Astrocyte (in vitro differentiated cells and primary cell): Measurements from ENCODE around the gene HSD3B1. TPM values are rescaled to one million over a fixed set of nuclear protein-coding genes. Genes with fewer than 3 reads are reported as not detected.

Experiments used
- DNase-seq: peaks from one replicate; pipeline ENCODE4 v3.0.0-alpha.2; 2010; ENCODE audit warnings: low read depth
- FAIRE-seq: peaks from 2 replicates; lab custom pipeline; 2011; peaks lifted over from hg19 to GRCh38; lab: Jason Lieb, UNC
- H2AFZ ChIP-seq: 2 replicates; pipeline ENCODE4 v1.6.0; 2012; ENCODE audit warnings: low read depth, low read length, inconsistent platforms
- H3K27ac ChIP-seq: 2 replicates; pipeline ENCODE4 v1.5.1; 2011; ENCODE audit warnings: low read depth, low read length, inconsistent platforms
- H3K27me3 ChIP-seq: 2 replicates; pipeline ENCODE4 v1.6.0; 2011; ENCODE audit warnings: low read length, inconsistent platforms; ENCODE audit not compliant: insufficient read depth
- H3K36me3 ChIP-seq: 2 replicates; pipeline ENCODE4 v1.5.1; 2011; ENCODE audit warnings: low read length, inconsistent platforms; ENCODE audit not compliant: insufficient read depth
- H3K4me1 ChIP-seq: 2 replicates; pipeline ENCODE4 v1.5.1; 2011; ENCODE audit warnings: low read length, inconsistent platforms; ENCODE audit not compliant: insufficient read depth
- H3K4me2 ChIP-seq: 2 replicates; pipeline ENCODE4 v1.6.0; 2012; ENCODE audit warnings: low read length, inconsistent platforms
- H3K4me3 ChIP-seq: 2 replicates; pipeline ENCODE4 v1.5.1; 2011; ENCODE audit warnings: low read depth, mild to moderate bottlenecking, low read length, inconsistent platforms; ENCODE audit not compliant: insufficient read depth
- H3K79me2 ChIP-seq: 2 replicates; pipeline ENCODE4 v1.6.0; 2012; ENCODE audit warnings: mild to moderate bottlenecking, low read length, inconsistent platforms; ENCODE audit not compliant: insufficient read depth
- H3K9ac ChIP-seq: 2 replicates; pipeline ENCODE4 v1.6.0; 2012; ENCODE audit warnings: mild to moderate bottlenecking, low read length, inconsistent platforms
- H3K9me3 ChIP-seq: 2 replicates; pipeline ENCODE4 v1.5.1; 2012; ENCODE audit warnings: low read depth, mild to moderate bottlenecking, low read length, inconsistent platforms; ENCODE audit not compliant: insufficient read depth
- H4K20me1 ChIP-seq: 2 replicates; pipeline ENCODE4 v1.6.0; 2012; ENCODE audit warnings: low read length, inconsistent platforms; ENCODE audit not compliant: insufficient read depth
- H3K27ac Mint-ChIP-seq: one replicate; pipeline ENCODE4 v1.8.0; 2021; ENCODE audit warnings: mild to moderate bottlenecking, mixed read lengths; ENCODE audit not compliant: unreplicated experiment
- H3K27me3 Mint-ChIP-seq: one replicate; pipeline ENCODE4 v1.8.0; 2021; ENCODE audit warnings: low read depth, mixed read lengths; ENCODE audit not compliant: unreplicated experiment
- H3K36me3 Mint-ChIP-seq: one replicate; pipeline ENCODE4 v1.8.0; 2021; ENCODE audit warnings: low read depth, mixed read lengths; ENCODE audit not compliant: unreplicated experiment
- H3K4me1 Mint-ChIP-seq: one replicate; pipeline ENCODE4 v1.8.0; 2021; ENCODE audit warnings: low read depth, mixed read lengths; ENCODE audit not compliant: unreplicated experiment
- H3K4me3 Mint-ChIP-seq: one replicate; pipeline ENCODE4 v1.8.0; 2021; ENCODE audit warnings: mild to moderate bottlenecking, moderate library complexity, mixed read lengths; ENCODE audit not compliant: unreplicated experiment
- H3K9me3 Mint-ChIP-seq: one replicate; pipeline ENCODE4 v1.8.0; 2021; ENCODE audit warnings: mild to moderate bottlenecking, mixed read lengths; ENCODE audit not compliant: unreplicated experiment
- CTCF ChIP-seq: IDR thresholded peaks from 2 replicates; pipeline ENCODE4 v1.5.1; 2011; ENCODE audit warnings: low read depth, mild to moderate bottlenecking, inconsistent platforms, low read length, moderate library complexity; ENCODE audit not compliant: insufficient read depth
- EZH2 ChIP-seq: IDR thresholded peaks from 2 replicates; pipeline ENCODE4 v1.6.1; 2012; ENCODE audit warnings: mild to moderate bottlenecking, low read length, inconsistent platforms; ENCODE audit not compliant: insufficient read depth
- total RNA-seq: library from RNA; stranded (reverse); gene quantifications from 2 replicates; pipeline ENCODE4 v1.2.1, GENCODE V29; 2021

Gene HSD3B1
- total RNA-seq, 1 donor from 2014 or later, result 0.61 TPM

- Histone ChIP-seq H2AFZ (no peak overlapping the region), H4K20me1 (no peaks in the 10 kb centered on the region), H3K27me3 (no peaks in the 10 kb centered on the region), H3K27ac (no peak overlapping the region), H3K36me3 (no peaks in the 10 kb centered on the region), H3K4me2 (no peak overlapping the region), H3K4me3 (no peak overlapping the region), H3K4me1 (no peaks in the 10 kb centered on the region), H3K9me3 (no peaks in the 10 kb centered on the region), H3K9ac (no peak overlapping the region), H3K79me2 (no peaks in the 10 kb centered on the region)
- H3K36me3 Mint-ChIP-seq, result no peaks in the 10 kb centered on the region
- no peak overlapping the region for H3K4me3 Mint-ChIP-seq
- FAIRE-seq (no peak), DNase-seq (no peak)
- H3K27ac Mint-ChIP-seq, result peak overlapping the region; percentile 49
- H3K4me1 Mint-ChIP-seq, result peaks cover 10% of the 10 kb centered on the region
- TF ChIP-seq CTCF (peak; percentile 49), EZH2 (no peak)
- H3K9me3 Mint-ChIP-seq, result no peaks in the 10 kb centered on the region
- H3K27me3 Mint-ChIP-seq, result peaks cover 14% of the 10 kb centered on the region
Observed at GRCh38 chr1:119475866-119476439, 31.1 kb upstream of the HSD3B1 start.

GRCh38 chr1:119477710-119478109, 29.3 kb upstream of the HSD3B1 start:
- H3K4me2 ChIP-seq, result no peak overlapping the region
- H3K4me3 Mint-ChIP-seq, result no peak overlapping the region
- H3K9ac ChIP-seq, result no peak overlapping the region
- TF ChIP-seq EZH2 (no peak), CTCF (no peak)
- H3K27me3 ChIP-seq, result no peaks in the 10 kb centered on the region
- no peaks in the 10 kb centered on the region for H3K36me3 ChIP-seq
- H3K9me3 Mint-ChIP-seq, result no peaks in the 10 kb centered on the region
- no peak overlapping the region for H3K27ac ChIP-seq
- DNase-seq (no peak), FAIRE-seq (no peak)
- peaks cover 6% of the 10 kb centered on the region for H3K27me3 Mint-ChIP-seq
- H3K27ac Mint-ChIP-seq, result no peak overlapping the region
- H3K4me1 ChIP-seq, result no peaks in the 10 kb centered on the region
- H3K4me1 Mint-ChIP-seq, result peaks cover 28% of the 10 kb centered on the region
- no peak overlapping the region for H2AFZ ChIP-seq
- H3K79me2 ChIP-seq, result no peaks in the 10 kb centered on the region
- H4K20me1 ChIP-seq, result no peaks in the 10 kb centered on the region
- H3K36me3 Mint-ChIP-seq, result peaks cover 1% of the 10 kb centered on the region
- no peaks in the 10 kb centered on the region for H3K9me3 ChIP-seq
- no peak overlapping the region for H3K4me3 ChIP-seq

- Histone ChIP-seq H3K4me3 (no peak overlapping the region), H2AFZ (no peak overlapping the region), H4K20me1 (no peaks in the 10 kb centered on the region), H3K9me3 (no peaks in the 10 kb centered on the region), H3K27me3 (no peaks in the 10 kb centered on the region), H3K36me3 (no peaks in the 10 kb centered on the region), H3K4me2 (no peak overlapping the region), H3K9ac (no peak overlapping the region), H3K4me1 (no peaks in the 10 kb centered on the region), H3K79me2 (no peaks in the 10 kb centered on the region), H3K27ac (no peak overlapping the region)
- TF ChIP-seq EZH2, result no peak
- no peak for TF ChIP-seq CTCF
- DNase-seq, result no peak
- Mint-ChIP-seq H3K4me3 (no peak overlapping the region), H3K27me3 (no peaks in the 10 kb centered on the region), H3K4me1 (peaks cover 42% of the 10 kb centered on the region), H3K9me3 (no peaks in the 10 kb centered on the region), H3K36me3 (peaks cover 1% of the 10 kb centered on the region), H3K27ac (no peak overlapping the region)
- FAIRE-seq, result no peak
Observed at GRCh38 chr1:119480175-119480574, 26.8 kb upstream of the HSD3B1 start.
